HG03045 (cell line): ENCODE results near the gene ASIC1.
"Not testable (repeated sequence)": the region's sequence is repeated elsewhere in the genome, so short reads cannot be mapped to it uniquely, and the experiment has no call there.

Experiments
- ATAC-seq: cut with Tn5 transposase; IDR thresholded peaks from one replicate; pipeline ENCODE4 v1.9.1; 2021; ENCODE audit warnings: mild to moderate bottlenecking, moderate library complexity; ENCODE audit not compliant: unreplicated experiment

ASIC1 gene

GRCh38 chr12:50057000-50057841 lies at the start of gene ASIC1:
ASIC1 (plus strand) TSS chr12:50057596; CDS start chr12:50058767, 1,171 bp downstream.
- no peak for ATAC-seq

- no peak for ATAC-seq
Observed at GRCh38 chr12:50013361-50014147, 43.8 kb upstream of the ASIC1 start.

- no peak for ATAC-seq
Observed at GRCh38 chr12:50014342-50014741, 43.1 kb upstream of the ASIC1 start.

GRCh38 chr12:50016501-50017475 lies 40.6 kb upstream of the ASIC1 start:
- no peak for ATAC-seq

GRCh38 chr12:50017641-50018040 lies 39.8 kb upstream of the ASIC1 start:
- no peak for ATAC-seq

GRCh38 chr12:50018154-50018553 lies 39.2 kb upstream of the ASIC1 start:
- ATAC-seq: no peak

- no peak for ATAC-seq
Observed at GRCh38 chr12:50018968-50019367, 38.4 kb upstream of the ASIC1 start.

GRCh38 chr12:50019524-50019923 lies 37.9 kb upstream of the ASIC1 start:
- no peak for ATAC-seq

GRCh38 chr12:50021031-50021430 lies 36.4 kb upstream of the ASIC1 start:
- ATAC-seq: no peak

- no peak for ATAC-seq
Observed at GRCh38 chr12:50022903-50023302, 34.5 kb upstream of the ASIC1 start.

GRCh38 chr12:50024227-50024626 lies 33.2 kb upstream of the ASIC1 start:
- no peak for ATAC-seq

GRCh38 chr12:50024805-50025186 lies 32.6 kb upstream of the ASIC1 start:
- peak; percentile 16 for ATAC-seq

GRCh38 chr12:50025187-50026059 lies 32.0 kb upstream of the ASIC1 start, which contains the start of gene RACGAP1:
RACGAP1 (minus strand) TSS chr12:50025494; CDS start chr12:50016715, 8,779 bp downstream.
- peak; percentile 97 for ATAC-seq

- ATAC-seq: no peak
Observed at GRCh38 chr12:50026691-50027090, 30.7 kb upstream of the ASIC1 start.

GRCh38 chr12:50030449-50030848 lies 26.9 kb upstream of the ASIC1 start:
- not testable (repeated sequence) for ATAC-seq

GRCh38 chr12:50032515-50032853 lies 24.9 kb upstream of the ASIC1 start:
- no peak for ATAC-seq

GRCh38 chr12:50032854-50033581 lies 24.4 kb upstream of the ASIC1 start:
- ATAC-seq: no peak

GRCh38 chr12:50038336-50038735 lies 19.1 kb upstream of the ASIC1 start:
- ATAC-seq: no peak

GRCh38 chr12:50039151-50039835 lies 18.1 kb upstream of the ASIC1 start:
- ATAC-seq: no peak
